GM19025 (cell line): ENCODE data around the gene EPHB6.

Experiments
- ATAC-seq: cut with Tn5 transposase; IDR thresholded peaks from one replicate; pipeline ENCODE4 v1.9.1; 2021; ENCODE audit warnings: mild to moderate bottlenecking, low read depth, moderate library complexity; ENCODE audit not compliant: unreplicated experiment

Gene EPHB6

GRCh38 chr7:142854372-142855113 lies at the start of gene EPHB6:
TSS of gene EPHB6 (plus strand) at chr7:142855076. CDS start at chr7:142863228, 8,152 bp downstream.
- peak; percentile 42 for ATAC-seq

- no peak for ATAC-seq
Measured at GRCh38 chr7:142805350-142806021, 49.4 kb upstream of the EPHB6 start.

- no peak for ATAC-seq
Measured at GRCh38 chr7:142806022-142806356, 48.9 kb upstream of the EPHB6 start.

- no peak for ATAC-seq
Measured at GRCh38 chr7:142806957-142807356, 47.9 kb upstream of the EPHB6 start.

GRCh38 chr7:142807855-142808460 lies 46.9 kb upstream of the EPHB6 start:
- ATAC-seq = no peak

- ATAC-seq = peak; percentile 18
Measured at GRCh38 chr7:142808461-142808801, 46.4 kb upstream of the EPHB6 start.

GRCh38 chr7:142808802-142809583 lies 45.9 kb upstream of the EPHB6 start:
- ATAC-seq = peak; percentile 89

- ATAC-seq = no peak
Measured at GRCh38 chr7:142809671-142810070, 45.2 kb upstream of the EPHB6 start.

GRCh38 chr7:142811154-142811737 lies 43.6 kb upstream of the EPHB6 start:
- no peak for ATAC-seq

- ATAC-seq = no peak
Measured at GRCh38 chr7:142812437-142813215, 42.2 kb upstream of the EPHB6 start.

GRCh38 chr7:142813226-142813625 lies 41.6 kb upstream of the EPHB6 start:
- ATAC-seq = no peak

- no peak for ATAC-seq
Measured at GRCh38 chr7:142813699-142814098, 41.2 kb upstream of the EPHB6 start.

- ATAC-seq = no peak
Measured at GRCh38 chr7:142814451-142814850, 40.4 kb upstream of the EPHB6 start.

GRCh38 chr7:142815134-142815533 lies 39.7 kb upstream of the EPHB6 start:
- ATAC-seq = no peak

GRCh38 chr7:142817506-142817905 lies 37.4 kb upstream of the EPHB6 start:
- ATAC-seq = no peak

- ATAC-seq = no peak
Measured at GRCh38 chr7:142819530-142819929, 35.3 kb upstream of the EPHB6 start.

GRCh38 chr7:142822714-142823113 lies 32.2 kb upstream of the EPHB6 start:
- no peak for ATAC-seq

GRCh38 chr7:142827951-142828500 lies 26.9 kb upstream of the EPHB6 start:
- no peak for ATAC-seq

GRCh38 chr7:142832417-142832816 lies 22.5 kb upstream of the EPHB6 start:
- no peak for ATAC-seq
